HepG2 (cell line): ENCODE results near the gene SALL2. TPM values are rescaled to one million over a fixed set of nuclear protein-coding genes. Genes with fewer than 3 reads are reported as not detected.

Experiments used
- BCLAF1 ChIP-seq: fragments of 450-650 bp; IDR thresholded peaks from 2 replicates; pipeline ENCODE4 v1.6.1; 2017; ENCODE audit warnings: mild to moderate bottlenecking
- CERS6 ChIP-seq: sonication (generic); formaldehyde crosslinking; IDR thresholded peaks from 2 replicates; pipeline ENCODE4 v1.5.0; 2020; ENCODE audit warnings: missing genetic modification reagents
- HNRNPH1 ChIP-seq: fragments of 200-400 bp; formaldehyde crosslinking; optimal IDR thresholded peaks from 2 replicates; pipeline ENCODE3; 2017; ENCODE audit warnings: mild to moderate bottlenecking, low read depth, low read length
- MAFG ChIP-seq: sonication (generic); formaldehyde crosslinking; IDR thresholded peaks from 2 replicates; pipeline ENCODE4 v1.5.1; 2020; ENCODE audit warnings: mild to moderate bottlenecking, missing genetic modification reagents
- RBM39 ChIP-seq: fragments of 200-400 bp; formaldehyde crosslinking; IDR thresholded peaks from one replicate; pipeline ENCODE4 v1.6.1; 2018; ENCODE audit warnings: antibody characterized with exemption, mild to moderate bottlenecking, low read depth, low read length; ENCODE audit not compliant: poor library complexity, severe bottlenecking
- SMAD3 ChIP-seq: sonication (generic); formaldehyde crosslinking; IDR thresholded peaks from 2 replicates; pipeline ENCODE4 v1.4.0; 2020; ENCODE audit warnings: missing genetic modification reagents
- SNAI1 ChIP-seq: sonication (generic); formaldehyde crosslinking; IDR thresholded peaks from 2 replicates; pipeline ENCODE4 v1.5.0; 2020; ENCODE audit warnings: mild to moderate bottlenecking, missing genetic modification reagents, borderline replicate concordance
- TBP ChIP-seq: sonication (generic); formaldehyde crosslinking; IDR thresholded peaks from 2 replicates; pipeline ENCODE4 v1.5.0; 2020; ENCODE audit warnings: missing genetic modification reagents
- ZFX ChIP-seq: sonication (generic); formaldehyde crosslinking; IDR thresholded peaks from 2 replicates; pipeline ENCODE4 v1.4.0; 2020; ENCODE audit warnings: mild to moderate bottlenecking, low read depth, missing genetic modification reagents, moderate library complexity
- ZNF317 ChIP-seq: sonication (generic); formaldehyde crosslinking; IDR thresholded peaks from 2 replicates; pipeline ENCODE4 v1.5.0; 2020; ENCODE audit warnings: mild to moderate bottlenecking, missing genetic modification reagents
- ZNF335 ChIP-seq: sonication (generic); formaldehyde crosslinking; IDR thresholded peaks from 2 replicates; pipeline ENCODE4 v1.4.0; 2020; ENCODE audit warnings: missing genetic modification reagents
- ZNF552 ChIP-seq: sonication (generic); formaldehyde crosslinking; IDR thresholded peaks from 2 replicates; pipeline ENCODE4 v1.9.0; 2022; ENCODE audit warnings: missing genetic modification reagents, mild to moderate bottlenecking, borderline replicate concordance
- ZSCAN25 ChIP-seq: sonication (generic); formaldehyde crosslinking; IDR thresholded peaks from 2 replicates; pipeline ENCODE4 v1.8.0; 2022; ENCODE audit warnings: mild to moderate bottlenecking, missing genetic modification reagents
- ZSCAN5A ChIP-seq: sonication (generic); formaldehyde crosslinking; IDR thresholded peaks from 2 replicates; pipeline ENCODE4 v1.8.0; 2022; ENCODE audit warnings: mild to moderate bottlenecking, missing genetic modification reagents, borderline replicate concordance
- polyA plus RNA-seq, 8 experiments: library from polyadenylated mRNA; depleted of rRNA in 3 of 8; stranded (reverse) in 7 of 8; unstranded in 1 of 8; fragments of >200 nt; fragmentation: Illumina TruSeq in 4 of 8; extraction: Trizol in 4 of 8; gene quantifications; 2 replicates each; pipeline versions ENCODE4 v1.2.1 to v1.2.3, GENCODE V29; 2011 to 2016; ENCODE audit warnings: low read depth in 4 of 8, missing spikeins in 1 of 8, mixed read lengths in 1 of 8; ENCODE audit not compliant: insufficient read depth in 1 of 8
- total RNA-seq, 5 experiments: library from RNA; depleted of rRNA; stranded (reverse); fragments of >200 nt; fragmentation: Illumina TruSeq; extraction: Trizol; gene quantifications; 2 replicates each; pipeline ENCODE4 v1.2.3, GENCODE V29; 2016; ENCODE audit warnings: low read depth in 1 of 5

SALL2 gene
- total and polyA plus RNA-seq, 2 of the 13 experiments (the other 11 are each of a cell fraction or from before 2014, with no cell fraction given), result 4.9 to 5.8 TPM

GRCh38 chr14:21510735-21511657, 15.2 kb downstream of the SALL2 start, which contains the start of gene METTL3 (continued):
- no peak for TF ChIP-seq BCLAF1
- TF ChIP-seq ZFX, result peak; percentile 95
- no peak for TF ChIP-seq TBP
- TF ChIP-seq RBM39, result peak; percentile 80
- TF ChIP-seq SNAI1 (CRISPR knock-in tag), result peak; percentile 90; the same call in 1 of the 2 replicates
- no peak for TF ChIP-seq CERS6
- TF ChIP-seq ZSCAN5A (CRISPR knock-in tag), result peak; percentile 80; the same call in 1 of the 2 replicates
- peak; percentile 92 for TF ChIP-seq ZNF317 (CRISPR knock-in tag)
- peak; percentile 98 for TF ChIP-seq SMAD3 (CRISPR knock-in tag)
- TF ChIP-seq HNRNPH1, result no peak
- no peak; the same call in 1 of the 2 replicates for TF ChIP-seq ZNF552 (CRISPR knock-in tag)
- peak; percentile 98 for TF ChIP-seq ZNF335 (CRISPR knock-in tag)
- TF ChIP-seq MAFG (CRISPR knock-in tag), result no peak
- no peak; the same call in 1 of the 2 replicates for TF ChIP-seq ZSCAN25
